Hippocampal formation (tissue), 2 donors: ENCODE results near the gene MAN1C1.

Experiments
- DNase-seq, 2 donors: peaks; one replicate each; lab custom pipeline; 2025; lab: John Stamatoyannopoulos, UW

The MAN1C1 gene

DNA sequence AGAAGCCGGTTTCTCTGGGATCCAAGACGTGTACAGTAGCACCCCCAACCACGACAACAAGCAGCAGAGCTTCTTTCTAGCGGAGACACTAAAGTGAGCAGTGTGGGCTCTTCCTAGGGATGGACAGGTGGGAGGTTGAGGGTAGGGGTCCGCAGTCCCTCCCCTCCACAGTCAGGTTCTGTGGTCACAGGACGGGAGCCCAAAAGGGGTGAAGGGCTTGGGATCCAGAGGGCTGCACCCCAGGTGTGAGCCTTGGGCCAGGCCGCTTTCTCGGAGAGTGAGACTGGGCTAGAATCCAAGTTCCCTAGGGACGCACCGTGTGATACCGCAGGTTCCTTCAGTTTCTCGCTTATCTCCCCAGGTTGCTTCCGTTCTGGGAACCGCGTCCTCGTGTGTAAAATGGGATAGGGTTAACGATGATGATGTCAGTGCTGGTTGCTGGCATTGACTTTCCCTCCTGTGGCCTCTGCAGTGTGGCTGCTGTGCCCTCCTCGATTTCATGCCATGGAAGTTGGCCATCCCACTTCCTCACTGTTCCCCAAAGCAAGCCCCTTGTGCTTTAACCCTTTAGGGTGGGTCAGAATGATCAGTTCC, 166.1 kb downstream of the MAN1C1 start:
- DNase-seq, result no peak

DNA sequence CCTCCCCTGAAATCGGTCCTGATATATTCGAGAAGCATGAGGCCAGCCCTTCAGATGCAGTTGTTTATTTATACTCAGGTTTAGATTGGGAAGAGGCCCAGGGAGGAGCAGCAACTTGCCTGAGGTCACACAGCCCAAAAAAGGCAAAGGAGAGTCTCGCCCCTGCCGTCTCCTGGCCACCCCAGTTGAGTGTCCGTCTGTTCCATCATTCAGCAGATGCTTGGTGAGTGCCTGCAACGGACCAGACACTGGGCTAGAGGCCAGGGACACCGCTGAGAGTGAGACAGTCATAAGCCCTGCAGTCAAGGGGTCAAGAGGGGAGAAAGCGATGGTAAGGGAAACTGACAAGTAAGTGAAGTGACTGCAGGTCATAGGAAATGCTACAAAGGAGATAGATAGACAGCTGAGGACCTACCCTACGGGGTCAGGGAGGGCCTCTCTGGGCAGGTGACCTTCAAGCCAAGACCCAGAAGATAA, 168.0 kb downstream of the MAN1C1 start:
- DNase-seq, result no peak

DNA sequence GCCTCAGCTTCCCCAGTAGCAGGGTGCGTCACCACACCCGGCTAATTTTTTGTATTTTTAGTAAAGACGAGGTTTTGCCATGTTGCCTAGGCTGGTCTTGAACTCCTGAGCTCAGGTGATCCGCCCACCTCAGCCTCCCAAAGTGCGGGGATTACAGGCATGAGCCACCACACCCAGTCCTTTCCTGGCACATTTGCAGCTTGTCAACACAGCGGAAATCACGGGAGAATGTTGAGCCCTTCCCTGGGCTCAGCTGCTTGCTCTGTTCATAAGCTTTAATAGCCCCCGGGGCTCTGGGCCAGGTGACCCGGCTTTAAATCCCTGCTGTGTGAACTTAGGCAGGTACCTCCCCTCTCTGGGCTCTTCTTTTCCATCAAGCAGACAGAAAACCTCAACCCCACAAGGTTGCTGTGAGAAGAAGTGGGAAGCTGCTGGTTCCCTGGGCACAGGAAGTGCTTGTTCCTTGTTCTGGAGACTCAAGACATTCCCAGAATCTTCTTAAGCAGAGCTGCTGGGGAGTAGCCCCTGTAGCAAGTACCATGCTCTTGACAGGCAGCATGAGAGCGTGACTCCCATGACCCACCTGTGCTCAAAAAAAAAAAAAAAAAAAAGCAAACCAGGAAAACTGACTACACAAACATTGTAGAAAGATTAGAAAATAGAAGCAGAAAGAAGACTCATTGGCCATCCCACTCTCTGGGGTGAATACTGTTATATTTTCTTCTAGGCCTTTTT, 168.9 kb downstream of the MAN1C1 start:
- no peak for DNase-seq

DNA sequence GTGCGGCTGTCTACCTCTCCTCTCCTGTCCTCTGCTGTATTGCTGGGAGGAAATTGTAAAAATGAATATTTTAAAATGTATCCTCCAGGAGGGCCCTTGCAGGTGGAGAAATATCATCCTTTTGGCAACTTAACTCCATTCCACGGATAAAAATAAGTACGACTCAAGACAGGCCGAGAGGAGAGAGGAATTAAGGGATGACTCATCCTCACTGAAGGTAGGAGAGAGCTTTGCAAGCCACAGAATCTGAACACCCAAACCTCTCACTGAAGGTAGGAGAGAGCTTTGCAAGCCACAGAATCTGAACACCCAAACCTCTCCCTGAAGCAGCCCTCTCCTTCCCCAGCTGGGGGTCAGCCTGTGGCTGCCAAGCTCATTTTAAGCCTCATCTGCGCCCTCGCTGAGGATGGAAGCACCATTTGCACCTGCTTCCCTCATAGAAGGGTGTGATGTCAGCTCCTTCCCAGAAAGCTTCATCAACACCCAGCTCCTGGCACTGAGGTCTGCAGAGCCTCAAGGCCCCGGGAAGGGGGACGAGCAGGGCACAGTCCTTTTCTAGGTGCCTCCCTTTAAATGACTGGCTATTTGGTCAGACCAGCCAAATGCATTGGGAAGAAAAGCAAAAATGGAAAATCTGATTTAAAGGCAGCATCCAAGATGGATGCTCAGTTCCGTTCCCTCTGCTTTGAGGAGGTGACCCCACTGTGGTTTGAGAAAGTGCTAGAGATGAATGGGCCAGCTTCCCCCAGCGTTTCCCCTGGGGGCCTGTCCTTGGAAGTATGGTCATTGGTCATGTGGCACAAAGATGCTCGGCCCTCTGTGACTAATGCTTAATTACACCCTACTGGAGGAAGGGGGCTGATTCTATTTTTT, 170.5 kb downstream of the MAN1C1 start:
- DNase-seq, result peak in 1 of 2 donors; percentile 15

DNA sequence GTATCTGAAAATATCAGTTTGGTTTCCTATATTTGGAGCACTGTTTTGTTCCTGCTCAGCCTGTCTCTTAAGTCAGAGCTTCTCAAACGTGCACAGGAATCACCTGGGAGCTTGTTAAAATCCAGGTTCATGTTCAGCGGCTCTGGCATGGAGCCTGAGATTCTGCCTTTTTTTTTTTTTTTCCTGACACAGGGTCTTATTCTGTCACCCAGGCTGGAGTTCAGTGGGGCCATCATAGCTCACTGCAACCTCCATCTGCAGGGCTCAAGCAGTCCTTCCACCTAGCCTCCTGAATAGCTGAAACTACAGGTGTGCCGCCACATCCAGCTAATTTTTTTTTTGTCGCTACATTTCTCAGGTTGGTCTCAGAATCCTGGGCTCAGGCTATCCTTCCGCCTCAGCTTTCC, 171.2 kb downstream of the MAN1C1 start:
- DNase-seq, result no peak

- DNase-seq, result no peak
These were observed 173.9 kb downstream of the MAN1C1 start for GRCh38 chr1:25790472-25790871.

DNA sequence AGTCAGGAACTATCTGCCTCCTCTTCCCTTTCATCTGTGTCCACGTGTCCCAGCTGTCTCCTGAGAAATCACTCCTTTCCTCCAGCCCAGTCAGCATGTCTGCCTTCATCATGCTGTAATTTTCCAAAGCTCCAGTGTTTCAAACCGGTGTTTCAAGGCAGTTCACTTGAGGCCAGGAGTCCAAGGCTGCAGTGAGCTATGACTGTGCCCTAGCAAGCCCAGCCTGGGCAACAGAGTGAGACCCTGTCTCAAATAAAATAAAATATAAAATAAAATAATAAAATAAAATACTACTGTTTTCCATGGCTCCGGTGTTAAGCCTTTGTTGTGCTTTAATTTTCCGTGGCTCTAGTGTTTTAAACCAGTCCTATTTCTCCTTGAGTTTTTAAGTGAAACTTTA, 175.5 kb downstream of the MAN1C1 start:
- no peak for DNase-seq

DNA sequence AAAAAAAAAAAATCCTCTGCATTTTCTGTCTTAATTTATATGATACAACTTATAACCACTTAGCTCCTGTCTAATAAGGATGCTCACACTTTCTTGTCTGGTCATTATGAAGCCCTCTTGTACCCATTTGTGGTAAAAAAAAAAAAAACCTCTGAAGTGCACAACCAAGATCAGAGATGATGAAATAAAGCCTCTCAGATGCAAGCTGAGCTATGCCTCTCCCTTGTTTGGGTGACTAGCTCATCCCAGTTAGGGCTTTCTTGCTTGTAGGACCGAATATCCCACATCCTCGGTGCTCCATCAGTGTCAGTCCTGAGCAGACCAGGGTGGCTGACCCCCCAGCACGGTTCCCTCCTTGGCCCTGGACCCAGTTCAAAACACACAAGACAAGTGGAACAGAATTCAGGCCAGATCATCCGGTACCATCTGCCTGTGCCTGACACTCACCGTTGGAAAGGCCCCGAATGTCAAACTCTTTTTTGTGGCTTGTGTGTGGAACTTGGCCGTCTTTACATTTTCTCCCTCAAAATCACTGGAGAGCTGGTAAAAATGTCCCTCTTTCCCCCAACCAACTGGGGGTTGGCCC, 177.1 kb downstream of the MAN1C1 start:
- no peak for DNase-seq

DNA sequence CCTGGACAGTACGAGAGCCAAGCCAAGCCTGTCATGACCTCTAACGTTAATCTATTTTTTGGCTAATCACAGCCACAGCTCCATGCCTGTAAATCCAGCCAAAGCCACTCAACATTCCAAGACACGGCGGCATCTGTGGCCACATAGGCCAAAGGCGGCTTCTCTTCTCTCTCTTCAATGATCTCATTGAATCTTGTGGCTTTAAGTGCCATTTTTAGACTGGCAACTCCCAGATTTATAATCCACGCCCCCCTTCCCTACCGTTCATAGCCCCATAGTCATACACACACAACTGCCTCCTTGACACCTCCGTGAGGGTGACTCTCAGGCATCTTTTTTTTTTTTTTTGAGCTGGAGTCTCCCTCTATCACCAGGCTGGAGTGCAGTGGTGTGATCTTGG, 177.7 kb downstream of the MAN1C1 start:
- no peak for DNase-seq

DNA sequence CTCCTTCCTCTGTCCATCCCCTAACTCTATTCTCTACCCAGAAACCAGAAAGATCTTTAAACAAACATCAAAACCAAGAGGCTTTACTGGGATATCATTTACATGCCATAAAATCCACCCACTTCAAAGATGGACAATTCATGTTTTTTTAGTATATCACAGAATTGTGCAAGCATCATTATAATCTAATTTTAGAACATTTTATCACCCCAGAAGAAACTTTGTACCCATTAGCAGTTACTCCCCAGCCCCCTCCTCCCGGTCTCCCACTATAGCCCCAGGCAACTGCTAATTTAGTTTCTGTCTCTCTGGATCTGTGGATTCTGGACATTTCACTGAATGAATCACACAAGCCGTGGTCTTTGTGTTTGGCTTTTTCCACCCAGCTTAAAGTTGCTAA, 178.6 kb downstream of the MAN1C1 start:
- DNase-seq, result no peak

GRCh38 chr1:25795946-25796810, 179.6 kb downstream of the MAN1C1 start:
- peak in 1 of 2 donors; percentile 60 for DNase-seq

DNA sequence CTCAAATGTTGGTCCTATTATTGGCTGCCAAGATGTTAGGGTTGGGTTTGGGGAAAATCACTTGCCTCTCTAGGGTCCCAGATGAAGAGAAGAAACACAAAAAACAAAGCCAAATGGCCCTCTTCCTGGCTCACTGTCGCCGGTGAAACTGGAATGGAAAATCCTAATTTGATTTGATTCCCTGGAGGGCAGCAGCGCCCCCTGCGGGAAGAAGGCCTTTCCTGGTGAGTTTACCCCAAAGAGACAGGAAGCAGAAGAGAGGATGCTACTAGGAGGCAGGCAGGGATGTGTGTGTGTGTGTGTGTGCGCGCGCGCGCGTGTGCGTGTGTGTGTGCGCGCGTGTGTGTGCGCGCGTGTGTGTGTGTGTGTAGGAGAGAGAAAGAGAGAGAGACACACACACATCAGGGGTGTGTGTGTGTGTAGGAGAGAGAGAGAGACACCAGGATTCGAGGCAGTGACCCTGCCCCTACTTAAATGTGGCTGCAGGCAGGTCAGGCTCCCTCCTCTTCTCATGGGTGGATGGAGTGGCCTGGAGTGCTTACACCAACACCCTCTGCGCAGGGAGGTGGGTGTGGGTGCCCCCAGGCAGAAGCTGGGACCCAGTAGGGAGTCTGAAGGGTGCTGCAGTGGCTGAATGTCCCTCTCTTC, 180.3 kb downstream of the MAN1C1 start:
- DNase-seq, result peak; percentile 69 to 74

DNA sequence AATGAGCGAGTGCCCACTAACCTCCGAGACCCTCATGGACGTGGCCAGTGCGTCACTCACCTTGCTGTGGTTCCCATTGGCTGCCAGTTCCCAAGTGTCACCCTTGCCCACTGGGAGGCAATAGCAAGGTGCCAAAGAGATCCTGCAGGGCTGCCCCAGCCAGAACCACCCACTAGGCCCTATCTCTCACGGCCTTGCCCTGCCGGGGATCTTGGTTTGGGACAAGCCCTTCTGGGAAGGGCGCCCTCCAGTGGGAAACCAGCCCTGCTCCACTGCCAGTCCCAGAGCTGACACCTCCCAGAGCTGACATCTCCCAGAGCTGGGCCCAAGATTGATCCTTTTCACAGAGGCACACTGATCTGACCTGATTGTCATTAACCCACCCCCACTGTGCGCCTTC, 181.3 kb downstream of the MAN1C1 start:
- DNase-seq, result no peak

- no peak for DNase-seq
These were observed 182.2 kb downstream of the MAN1C1 start for GRCh38 chr1:25798666-25799351.

DNA sequence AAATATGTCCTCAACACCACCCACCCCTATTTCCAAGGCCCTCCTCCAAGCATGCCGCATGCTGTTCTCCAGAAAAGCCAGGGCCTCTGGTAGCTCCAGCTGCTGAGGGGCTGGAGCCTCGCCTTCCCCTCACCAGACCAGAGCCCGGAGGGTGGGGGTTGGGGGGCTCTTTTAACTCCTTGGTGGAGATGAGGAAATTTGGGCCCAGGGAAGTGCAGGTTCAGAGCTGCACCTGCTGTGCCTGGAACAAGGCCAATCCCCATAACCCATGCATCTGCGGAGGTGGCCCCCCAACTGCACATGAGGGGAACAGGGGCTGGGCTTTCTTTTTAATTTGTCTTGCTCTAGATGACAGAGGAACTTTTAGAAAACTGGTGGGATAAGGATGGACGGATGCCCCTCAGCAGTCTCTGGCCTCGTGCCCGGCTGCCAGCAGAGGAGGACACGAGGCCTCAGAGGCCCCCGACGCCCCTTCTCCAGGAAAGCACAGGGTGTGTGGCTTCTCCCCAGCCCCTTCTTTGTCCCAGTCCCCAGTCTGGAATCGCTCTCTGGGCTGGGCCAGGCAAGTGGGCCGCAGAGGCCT, 182.9 kb downstream of the MAN1C1 start:
- no peak for DNase-seq

- DNase-seq, result peak in 1 of 2 donors; percentile 39
These were observed 183.5 kb downstream of the MAN1C1 start, which contains the start of gene SELENON for GRCh38 chr1:25799935-25800702. Gene SELENON (plus strand): TSS chr1:25800193. CDS start chr1:25800231, 38 bp downstream.

DNA sequence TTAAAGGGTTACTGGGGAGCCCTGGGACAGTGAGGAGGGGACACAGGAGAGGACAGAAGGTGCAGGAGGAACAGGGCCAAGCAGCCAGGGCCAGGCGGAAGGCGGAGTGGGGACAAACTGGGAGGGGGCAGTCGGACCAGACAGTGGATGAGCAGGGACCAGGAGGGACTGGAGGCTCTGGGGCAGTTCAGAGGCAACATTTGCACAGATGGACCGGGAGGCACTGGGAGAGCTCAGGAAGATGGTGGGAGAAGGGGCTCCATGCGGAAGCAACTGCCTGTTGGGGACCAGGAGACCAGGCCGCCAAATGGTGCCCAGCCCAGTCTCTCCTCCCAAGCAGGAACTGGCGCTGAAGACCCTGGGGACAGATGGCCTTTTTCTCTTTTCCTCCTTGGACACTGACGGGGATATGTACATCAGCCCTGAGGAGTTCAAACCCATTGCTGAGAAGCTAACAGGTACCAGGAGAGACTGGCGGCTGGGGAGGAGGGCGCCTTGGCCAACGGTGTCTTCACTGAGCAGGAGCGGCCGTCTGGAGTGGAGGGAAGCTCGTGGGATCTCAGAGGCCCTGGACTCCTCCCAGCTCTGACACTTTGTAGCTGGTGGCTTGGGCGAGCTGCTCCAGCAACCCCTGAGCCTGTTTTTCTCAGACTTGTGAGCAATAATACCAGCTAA, 184.2 kb downstream of the MAN1C1 start:
- no peak for DNase-seq

DNA sequence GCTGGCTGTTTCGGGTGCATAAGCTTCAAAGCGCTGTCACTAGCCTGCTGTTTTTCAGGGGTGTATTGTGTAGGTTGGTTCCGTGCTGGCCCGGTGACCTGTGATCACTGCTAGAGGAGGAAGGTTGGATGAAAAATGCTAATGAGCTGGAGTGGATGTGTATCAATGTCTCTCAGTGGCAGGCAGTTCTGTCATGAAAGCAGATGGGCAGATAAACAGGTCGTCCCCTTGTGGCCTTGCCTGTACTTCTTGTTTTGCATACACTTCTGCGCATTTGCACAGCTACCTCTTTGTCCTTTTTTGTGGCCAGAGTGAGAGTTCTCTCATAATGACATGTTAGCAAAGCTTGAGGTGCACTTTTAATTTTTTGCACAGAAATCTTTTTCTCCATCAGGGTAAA, 186.3 kb downstream of the MAN1C1 start:
- no peak for DNase-seq
